ENCODE measurements around the gene KCNAB1. TPM values are rescaled to one million over a fixed set of nuclear protein-coding genes. Genes with fewer than 3 reads are reported as not detected.

Gene KCNAB1
- total and polyA plus RNA-seq, 2 donors (not counting 1 experiment from before 2014, with no cell fraction given) = 0.03 to 0.33 TPM

GRCh38 chr3:156460206-156460611, 339.8 kb downstream of the KCNAB1 start:
- Histone ChIP-seq H3K27ac (ENCODE audit: insufficient read depth, low read length) (no peak overlapping the region), H3K4me1 (ENCODE audit: control insufficient read depth, extremely low read depth, insufficient read depth, low read length) (no peaks in the 10 kb centered on the region), H3K4me2 (ENCODE audit: extremely low read depth, insufficient read depth, low read length) (no peak overlapping the region), H3K9me3 (ENCODE audit: control insufficient read depth, insufficient read depth, low read depth, low read length) (no peaks in the 10 kb centered on the region), H2AFZ (ENCODE audit: low read length) (no peak overlapping the region), H3K4me3 (replicated peaks in 1 of 4; ENCODE audit: control extremely low read depth in 1 of 4, insufficient read depth in 1 of 4, low read depth in 3 of 4, low read length in 4 of 4) (no peak overlapping the region), H3K9ac (ENCODE audit: insufficient read depth, low read length) (no peak overlapping the region), H3K36me3 (ENCODE audit: control insufficient read depth, insufficient read depth, low read length) (no peaks in the 10 kb centered on the region), H3K27me3 (ENCODE audit: control insufficient read depth, insufficient read depth, low read length) (peaks cover 6% of the 10 kb centered on the region), H3K79me2 (ENCODE audit: control insufficient read depth, insufficient read depth, low read length) (no peaks in the 10 kb centered on the region), H4K20me1 (ENCODE audit: control insufficient read depth, extremely low read depth, insufficient read depth, low read length) (no peaks in the 10 kb centered on the region)
- no peak for TF ChIP-seq EZH2 (IDR thresholded peaks at IDR 0.05; ENCODE audit: low read length, missing control alignments)
- TF ChIP-seq, protein P1, sequence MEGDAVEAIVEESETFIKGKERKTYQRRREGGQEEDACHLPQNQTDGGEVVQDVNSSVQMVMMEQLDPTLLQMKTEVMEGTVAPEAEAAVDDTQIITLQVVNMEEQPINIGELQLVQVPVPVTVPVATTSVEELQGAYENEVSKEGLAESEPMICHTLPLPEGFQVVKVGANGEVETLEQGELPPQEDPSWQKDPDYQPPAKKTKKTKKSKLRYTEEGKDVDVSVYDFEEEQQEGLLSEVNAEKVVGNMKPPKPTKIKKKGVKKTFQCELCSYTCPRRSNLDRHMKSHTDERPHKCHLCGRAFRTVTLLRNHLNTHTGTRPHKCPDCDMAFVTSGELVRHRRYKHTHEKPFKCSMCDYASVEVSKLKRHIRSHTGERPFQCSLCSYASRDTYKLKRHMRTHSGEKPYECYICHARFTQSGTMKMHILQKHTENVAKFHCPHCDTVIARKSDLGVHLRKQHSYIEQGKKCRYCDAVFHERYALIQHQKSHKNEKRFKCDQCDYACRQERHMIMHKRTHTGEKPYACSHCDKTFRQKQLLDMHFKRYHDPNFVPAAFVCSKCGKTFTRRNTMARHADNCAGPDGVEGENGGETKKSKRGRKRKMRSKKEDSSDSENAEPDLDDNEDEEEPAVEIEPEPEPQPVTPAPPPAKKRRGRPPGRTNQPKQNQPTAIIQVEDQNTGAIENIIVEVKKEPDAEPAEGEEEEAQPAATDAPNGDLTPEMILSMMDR (conservative IDR thresholded peaks at IDR 0.05 in 1 of 2, IDR thresholded peaks at IDR 0.05 in 1 of 2; ENCODE audit: low read depth in 1 of 2, low read length in 2 of 2) = no peak
- DNase-seq (ENCODE audit: low read depth in 2 of 2) = no peak

DNA sequence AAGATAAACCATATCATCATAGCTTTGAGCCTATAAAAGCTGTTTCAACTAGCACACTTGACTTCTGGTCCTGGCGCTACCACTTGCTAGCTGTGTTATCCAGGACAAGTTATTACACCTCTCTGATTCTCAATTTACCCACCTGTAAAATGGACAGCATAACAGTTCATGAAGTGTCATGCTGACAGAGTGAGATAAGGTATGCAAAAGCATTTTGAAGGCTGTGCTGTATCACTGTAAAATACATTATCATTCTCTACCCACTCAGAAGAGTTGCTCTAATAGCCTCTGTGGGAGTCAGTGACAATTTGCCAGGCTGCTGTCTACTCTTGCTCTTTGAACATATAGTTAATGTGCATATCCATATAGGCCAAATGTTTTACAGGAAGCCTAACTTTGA, 341.5 kb downstream of the KCNAB1 start:
- no peak for TF ChIP-seq EZH2 (IDR thresholded peaks at IDR 0.05; ENCODE audit: low read length, missing control alignments)
- TF ChIP-seq, protein P1 (conservative IDR thresholded peaks at IDR 0.05 in 1 of 2, IDR thresholded peaks at IDR 0.05 in 1 of 2; ENCODE audit: low read depth in 1 of 2, low read length in 2 of 2) = no peak
- H3K4me2 ChIP-seq (ENCODE audit: extremely low read depth, insufficient read depth, low read length) = no peak overlapping the region
- no peak overlapping the region for H2AFZ ChIP-seq (ENCODE audit: low read length)
- no peaks in the 10 kb centered on the region for H3K9me3 ChIP-seq (ENCODE audit: control insufficient read depth, insufficient read depth, low read depth, low read length)
- no peak overlapping the region for H3K27ac ChIP-seq (ENCODE audit: insufficient read depth, low read length)
- no peaks in the 10 kb centered on the region for H3K4me1 ChIP-seq (ENCODE audit: control insufficient read depth, extremely low read depth, insufficient read depth, low read length)
- no peaks in the 10 kb centered on the region for H3K79me2 ChIP-seq (ENCODE audit: control insufficient read depth, insufficient read depth, low read length)
- peaks cover 6% of the 10 kb centered on the region for H3K27me3 ChIP-seq (ENCODE audit: control insufficient read depth, insufficient read depth, low read length)
- H3K36me3 ChIP-seq (ENCODE audit: control insufficient read depth, insufficient read depth, low read length) = no peaks in the 10 kb centered on the region
- no peak overlapping the region for H3K4me3 ChIP-seq (replicated peaks in 1 of 4; ENCODE audit: control extremely low read depth in 1 of 4, insufficient read depth in 1 of 4, low read depth in 3 of 4, low read length in 4 of 4)
- H3K9ac ChIP-seq (ENCODE audit: insufficient read depth, low read length) = no peak overlapping the region
- no peak for DNase-seq (ENCODE audit: low read depth in 2 of 2)
- H4K20me1 ChIP-seq (ENCODE audit: control insufficient read depth, extremely low read depth, insufficient read depth, low read length) = no peaks in the 10 kb centered on the region

GRCh38 chr3:156463123-156463522, 342.7 kb downstream of the KCNAB1 start:
- no peak overlapping the region for H3K4me3 ChIP-seq (replicated peaks in 1 of 4; ENCODE audit: control extremely low read depth in 1 of 4, insufficient read depth in 1 of 4, low read depth in 3 of 4, low read length in 4 of 4)
- DNase-seq (ENCODE audit: low read depth in 2 of 2) = no peak
- no peaks in the 10 kb centered on the region for H4K20me1 ChIP-seq (ENCODE audit: control insufficient read depth, extremely low read depth, insufficient read depth, low read length)
- no peaks in the 10 kb centered on the region for H3K36me3 ChIP-seq (ENCODE audit: control insufficient read depth, insufficient read depth, low read length)
- H3K4me1 ChIP-seq (ENCODE audit: control insufficient read depth, extremely low read depth, insufficient read depth, low read length) = no peaks in the 10 kb centered on the region
- no peak for TF ChIP-seq EZH2 (IDR thresholded peaks at IDR 0.05; ENCODE audit: low read length, missing control alignments)
- TF ChIP-seq, protein P1 (conservative IDR thresholded peaks at IDR 0.05 in 1 of 2, IDR thresholded peaks at IDR 0.05 in 1 of 2; ENCODE audit: low read depth in 1 of 2, low read length in 2 of 2) = no peak
- peaks cover 6% of the 10 kb centered on the region for H3K27me3 ChIP-seq (ENCODE audit: control insufficient read depth, insufficient read depth, low read length)
- no peak overlapping the region for H3K27ac ChIP-seq (ENCODE audit: insufficient read depth, low read length)
- H3K79me2 ChIP-seq (ENCODE audit: control insufficient read depth, insufficient read depth, low read length) = no peaks in the 10 kb centered on the region
- no peak overlapping the region for H3K9ac ChIP-seq (ENCODE audit: insufficient read depth, low read length)
- H3K4me2 ChIP-seq (ENCODE audit: extremely low read depth, insufficient read depth, low read length) = no peak overlapping the region
- H2AFZ ChIP-seq (ENCODE audit: low read length) = no peak overlapping the region
- H3K9me3 ChIP-seq (ENCODE audit: control insufficient read depth, insufficient read depth, low read depth, low read length) = no peaks in the 10 kb centered on the region

All from fibroblast of lung (primary cell).